Transverse colon (tissue), 4 donors: ENCODE results near the gene ANGPTL4. TPM values are rescaled to one million over a fixed set of nuclear protein-coding genes. Genes with fewer than 3 reads are reported as not detected.
"Not testable (repeated sequence)": the region's sequence is repeated elsewhere in the genome, so short reads cannot be mapped to it uniquely, and the experiment has no call there.

ENCODE experiments used
- DNase-seq: peaks from one replicate; pipeline ENCODE4 v3.0.0-alpha.2; 2019
- H3K27ac ChIP-seq, 4 donors: fragments of 200-600 bp; sonication (generic); 2 replicates each; pipeline ENCODE4 v1.5.1; 2016 to 2018; ENCODE audit warnings: inconsistent platforms in 4 of 4
- H3K27me3 ChIP-seq: fragments of 200-600 bp; sonication (generic); 2 replicates; pipeline ENCODE4 v1.5.1; 2017; ENCODE audit warnings: inconsistent platforms
- H3K36me3 ChIP-seq, 4 donors: fragments of 200-600 bp; sonication (generic); 2 replicates each; pipeline ENCODE4 v1.5.1; 2017 to 2019; ENCODE audit warnings: inconsistent platforms in 4 of 4
- H3K4me1 ChIP-seq, 4 donors: fragments of 200-600 bp; sonication (generic); 2 replicates each; pipeline ENCODE4 v1.5.1; 2017 to 2020; ENCODE audit warnings: inconsistent platforms in 4 of 4
- H3K4me3 ChIP-seq, 4 donors: fragments of 200-600 bp; sonication (generic); 1 replicate in 1 of 4; 2 replicates in 3 of 4; pipeline versions ENCODE4 v1.5.1 to v1.6.1; 2017 to 2019; ENCODE audit warnings: inconsistent platforms in 4 of 4
- H3K9me3 ChIP-seq, 2 donors: fragments of 200-600 bp; sonication (generic); 2 replicates each; pipeline ENCODE4 v1.5.1; 2017 to 2019; ENCODE audit warnings: inconsistent platforms in 2 of 2
- EP300 ChIP-seq: sonication (generic); formaldehyde crosslinking; IDR thresholded peaks from one replicate; pipeline ENCODE4 v1.6.1; 2017; ENCODE audit warnings: antibody characterized with exemption, low read depth
- POLR2A ChIP-seq: fragments of 450-650 bp; IDR thresholded peaks from one replicate; pipeline ENCODE4 v1.6.1; 2016; ENCODE audit warnings: antibody characterized with exemption, mild to moderate bottlenecking, moderate library complexity
- POLR2AphosphoS5 ChIP-seq, 3 donors: sonication (generic); formaldehyde crosslinking; IDR thresholded peaks; one replicate each; pipeline ENCODE4 v1.6.1; 2016; ENCODE audit warnings: antibody characterized with exemption in 3 of 3
- WGBS, 2 donors: methylation state at CpG; one replicate each; pipeline ENCODE4 v1.1.5; 2018; ENCODE audit warnings: low coverage in 1 of 2; 5-methylcytosine and 5-hydroxymethylcytosine counted together
- in situ Hi-C, 4 donors: fragments of 200-750 bp; cut with MboI; loops; one replicate each; pipeline versions ENCODE4 v1.15.0 to v1.15.1; 2017; ENCODE audit warnings: low sequenced_read_pairs in 3 of 4, low pct_ligation_motif_present in 1 of 4, low pct_unique_long_range_greater_than_20kb in 1 of 4
- intact Hi-C: fragments of 100-400 bp; cut with DNase I; formaldehyde crosslinking; loops from one replicate; pipeline ENCODE4 v1.15.1; 2023; ENCODE audit warnings: low total_unique reads
- total RNA-seq, 4 donors: library from RNA; depleted of rRNA; stranded (reverse); fragments of >200 nt; gene quantifications; one replicate each; pipeline ENCODE4 v1.1.0, GENCODE V29; 2016
- TF ChIP-seq, protein P1 (sequence below), 5 experiments: fragments of 200-600 bp in 3 of 5; fragments of 450-650 bp in 2 of 5; sonication (generic) in 3 of 5; IDR thresholded peaks; 1 replicate in 2 of 5; 2 replicates in 3 of 5; pipeline ENCODE4 v1.5.1; 2016 to 2017; ENCODE audit warnings: antibody characterized with exemption in 5 of 5, inconsistent platforms in 3 of 5, mild to moderate bottlenecking in 2 of 5, moderate library complexity in 1 of 5

The ANGPTL4 gene
- total RNA-seq, 4 donors from 2014 or later: 2.3 to 123 (median 10.3) TPM

DNA sequence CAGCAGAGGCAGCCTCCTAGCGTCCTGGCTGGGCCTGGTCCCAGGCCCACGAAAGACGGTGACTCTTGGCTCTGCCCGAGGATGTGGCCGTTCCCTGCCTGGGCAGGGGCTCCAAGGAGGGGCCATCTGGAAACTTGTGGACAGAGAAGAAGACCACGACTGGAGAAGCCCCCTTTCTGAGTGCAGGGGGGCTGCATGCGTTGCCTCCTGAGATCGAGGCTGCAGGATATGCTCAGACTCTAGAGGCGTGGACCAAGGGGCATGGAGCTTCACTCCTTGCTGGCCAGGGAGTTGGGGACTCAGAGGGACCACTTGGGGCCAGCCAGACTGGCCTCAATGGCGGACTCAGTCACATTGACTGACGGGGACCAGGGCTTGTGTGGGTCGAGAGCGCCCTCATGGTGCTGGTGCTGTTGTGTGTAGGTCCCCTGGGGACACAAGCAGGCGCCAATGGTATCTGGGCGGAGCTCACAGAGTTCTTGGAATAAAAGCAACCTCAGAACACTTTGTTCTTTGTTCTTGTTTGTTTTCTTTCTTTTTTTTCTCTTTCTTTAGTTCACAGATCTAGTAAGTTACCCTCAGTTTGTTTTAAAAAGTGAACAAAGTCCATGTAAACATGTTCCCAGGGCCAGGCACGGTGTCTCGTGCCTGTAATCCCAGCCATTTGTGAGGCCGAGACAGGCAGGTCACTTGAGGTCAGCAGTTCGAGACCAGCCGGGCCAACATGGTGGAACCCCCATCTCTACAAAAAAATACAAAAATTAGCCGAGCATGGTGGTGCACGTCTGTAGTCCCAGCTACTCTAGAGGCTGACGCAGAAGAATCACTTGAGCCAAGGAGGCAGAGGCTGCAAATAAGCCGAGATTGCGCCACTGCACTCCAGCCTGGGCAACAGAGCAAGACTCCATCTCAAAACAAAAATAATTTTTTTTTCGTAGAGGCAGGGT lies 10.2 kb downstream of the ANGPTL4 start:
- intact Hi-C loops: no loop called here
- DNase-seq: peak; percentile 56
- peak overlapping the region; percentile 28 to 42 (median 30) for H3K27ac ChIP-seq

DNA sequence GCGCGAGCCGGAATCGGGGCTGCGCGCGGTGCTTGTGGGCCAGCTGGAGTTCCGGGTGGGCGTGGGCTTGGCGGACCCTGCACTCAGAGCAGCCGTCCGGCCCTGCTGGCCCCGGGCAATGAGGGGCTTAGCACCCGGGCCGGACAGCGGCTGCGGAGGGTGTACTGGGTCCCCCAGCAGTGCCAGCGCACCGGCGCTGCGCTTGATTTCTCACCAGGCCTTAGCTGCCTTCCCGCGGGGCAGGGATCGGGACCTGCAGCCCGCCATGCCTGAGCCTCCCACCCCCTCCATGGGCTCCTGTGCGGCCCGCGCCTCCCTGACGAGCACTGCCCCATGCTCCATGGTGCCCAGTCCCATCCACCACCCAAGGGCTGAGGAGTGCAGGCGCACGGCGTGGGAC lies 11.8 kb downstream of the ANGPTL4 start:
- 96% methylated on average over 22 of the region's 32 CpGs; no CpG with 5 or more reads in 1 of the 2 donors for WGBS, 2 donors
- H3K27ac ChIP-seq, in situ Hi-C loops, DNase-seq, H3K27me3 ChIP-seq, H3K36me3 ChIP-seq, H3K4me3 ChIP-seq, H3K9me3 ChIP-seq, intact Hi-C loops: not testable (repeated sequence)
- H3K4me1 ChIP-seq: peaks cover 0 to 12% (median 4%) of the 10 kb centered on the region in 4 donors

More for the DNA sequence above, 10.2 kb downstream of the ANGPTL4 start:
- in situ Hi-C loops: no loop called here
- Histone ChIP-seq H3K9me3 (no peaks in the 10 kb centered on the region), H3K36me3 (no peaks in the 10 kb centered on the region), H3K4me3 (no peak overlapping the region), H3K4me1 (peaks cover 0 to 13% (median 4%) of the 10 kb centered on the region in 4 donors), H3K27me3 (no peaks in the 10 kb centered on the region)
- 39 to 74% methylated on average over 4 to 26 of the region's 26 CpGs for WGBS, 2 donors
- TF ChIP-seq, protein P1, sequence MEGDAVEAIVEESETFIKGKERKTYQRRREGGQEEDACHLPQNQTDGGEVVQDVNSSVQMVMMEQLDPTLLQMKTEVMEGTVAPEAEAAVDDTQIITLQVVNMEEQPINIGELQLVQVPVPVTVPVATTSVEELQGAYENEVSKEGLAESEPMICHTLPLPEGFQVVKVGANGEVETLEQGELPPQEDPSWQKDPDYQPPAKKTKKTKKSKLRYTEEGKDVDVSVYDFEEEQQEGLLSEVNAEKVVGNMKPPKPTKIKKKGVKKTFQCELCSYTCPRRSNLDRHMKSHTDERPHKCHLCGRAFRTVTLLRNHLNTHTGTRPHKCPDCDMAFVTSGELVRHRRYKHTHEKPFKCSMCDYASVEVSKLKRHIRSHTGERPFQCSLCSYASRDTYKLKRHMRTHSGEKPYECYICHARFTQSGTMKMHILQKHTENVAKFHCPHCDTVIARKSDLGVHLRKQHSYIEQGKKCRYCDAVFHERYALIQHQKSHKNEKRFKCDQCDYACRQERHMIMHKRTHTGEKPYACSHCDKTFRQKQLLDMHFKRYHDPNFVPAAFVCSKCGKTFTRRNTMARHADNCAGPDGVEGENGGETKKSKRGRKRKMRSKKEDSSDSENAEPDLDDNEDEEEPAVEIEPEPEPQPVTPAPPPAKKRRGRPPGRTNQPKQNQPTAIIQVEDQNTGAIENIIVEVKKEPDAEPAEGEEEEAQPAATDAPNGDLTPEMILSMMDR (IDR thresholded peaks at IDR 0.05): no peak
- peak in 1 of 3 donors; percentile 37 for TF ChIP-seq POLR2AphosphoS5 (IDR thresholded peaks at IDR 0.05)
- no peak for TF ChIP-seq POLR2A
- no peak for TF ChIP-seq EP300

DNA sequence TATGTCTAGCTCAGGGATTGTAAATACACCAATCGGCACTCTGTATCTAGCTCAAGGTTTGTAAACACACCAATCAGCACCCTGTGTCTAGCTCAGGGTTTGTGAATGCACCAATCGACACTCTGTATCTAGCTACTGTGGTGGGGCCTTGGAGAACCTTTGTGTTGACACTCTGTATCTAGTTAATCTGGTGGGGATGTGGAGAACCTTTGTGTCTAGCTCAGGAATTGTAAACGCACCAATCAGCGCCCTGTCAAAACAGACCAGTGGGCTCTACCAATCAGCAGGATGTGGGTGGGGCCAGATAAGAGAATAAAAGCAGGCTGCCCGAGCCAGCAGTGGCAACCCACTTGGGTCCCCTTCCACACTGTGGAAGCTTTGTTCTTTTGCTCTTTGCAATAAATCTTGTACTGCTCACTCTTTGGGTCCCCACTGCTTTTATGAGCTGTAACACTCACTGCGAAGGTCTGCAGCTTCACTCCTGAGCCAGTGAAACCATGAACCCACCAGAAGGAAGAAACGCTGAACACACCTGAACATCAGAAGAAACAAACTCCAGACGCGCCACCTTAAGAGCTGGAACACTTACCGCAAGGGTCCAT lies 12.5 kb downstream of the ANGPTL4 start:
- intact Hi-C loops, H3K27me3 ChIP-seq, H3K36me3 ChIP-seq, H3K4me1 ChIP-seq, in situ Hi-C loops, H3K4me3 ChIP-seq, H3K9me3 ChIP-seq, DNase-seq, H3K27ac ChIP-seq: not testable (repeated sequence)
- WGBS, 2 donors: 89 to 91% methylated on average over 4 to 10 of the region's 10 CpGs

DNA sequence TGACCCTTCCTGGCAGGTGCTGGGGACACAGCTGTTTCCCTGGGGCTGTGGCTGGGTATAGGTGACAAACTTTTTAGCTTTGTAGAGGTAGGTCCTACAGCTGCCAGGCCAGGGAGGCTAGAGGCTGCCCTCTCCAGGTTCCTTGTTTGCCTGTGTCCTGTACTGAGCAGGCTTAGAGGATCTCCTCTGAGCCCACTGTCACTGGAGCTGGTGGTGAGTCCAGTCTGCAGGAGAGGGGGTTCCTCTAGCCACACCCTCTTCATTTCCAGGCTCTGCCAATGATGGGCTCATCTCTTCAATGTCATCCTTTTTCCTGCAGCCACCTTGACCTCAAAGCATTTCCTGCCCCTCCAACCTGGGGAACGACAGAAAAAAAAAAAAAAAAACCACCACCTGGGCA lies 13.6 kb downstream of the ANGPTL4 start:
- Histone ChIP-seq H3K36me3 (no peaks in the 10 kb centered on the region), H3K4me1 (peaks cover 0 to 9% (median 4%) of the 10 kb centered on the region in 4 donors), H3K4me3 (no peak overlapping the region), H3K27ac (no peak overlapping the region), H3K9me3 (no peaks in the 10 kb centered on the region), H3K27me3 (no peaks in the 10 kb centered on the region)
- 63% methylated on average over 1 of the region's 1 CpG; no CpG with 5 or more reads in 1 of the 2 donors for WGBS, 2 donors
- in situ Hi-C loops (no loop called here), intact Hi-C loops (no loop called here)
- TF ChIP-seq POLR2A (no peak), POLR2AphosphoS5 (IDR thresholded peaks at IDR 0.05) (no peak), EP300 (no peak)
- TF ChIP-seq, protein P1 (IDR thresholded peaks at IDR 0.05): no peak
- no peak for DNase-seq

DNA sequence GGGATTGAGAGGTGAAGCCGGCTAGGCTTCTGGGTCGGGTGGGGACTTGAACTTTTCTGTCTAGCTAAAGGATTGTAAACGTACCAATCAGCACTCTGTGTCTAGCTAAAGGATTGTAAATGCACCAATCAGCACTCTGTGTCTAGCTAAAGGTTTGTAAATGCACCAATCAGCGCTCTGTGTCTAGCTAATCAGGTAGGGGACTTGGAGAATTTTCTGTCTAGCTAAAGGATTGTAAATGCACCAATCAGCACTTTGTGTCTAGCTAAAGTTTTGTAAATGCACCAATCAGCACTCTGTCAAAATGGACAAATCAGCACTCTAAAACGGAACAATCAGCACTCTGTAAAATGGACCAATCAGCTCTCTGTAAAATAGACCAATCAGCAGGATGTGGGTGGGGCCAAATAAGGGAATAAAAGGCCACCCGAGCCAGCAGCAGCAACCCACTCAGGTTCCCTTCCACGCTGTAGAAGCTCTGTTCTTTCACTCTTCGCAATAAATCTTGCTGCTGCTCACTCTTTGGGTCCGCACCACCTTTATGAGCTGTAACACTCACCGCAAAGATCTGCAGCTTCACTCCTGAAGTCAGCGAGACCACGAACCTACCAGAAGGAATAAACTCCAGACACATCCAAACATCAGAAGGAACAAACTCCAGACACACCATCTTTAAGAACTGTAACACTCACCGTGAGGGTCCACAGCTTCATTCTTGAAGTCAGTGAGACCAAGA lies 15.4 kb downstream of the ANGPTL4 start:
- H3K27me3 ChIP-seq, DNase-seq, H3K36me3 ChIP-seq, H3K27ac ChIP-seq, in situ Hi-C loops, intact Hi-C loops, H3K4me1 ChIP-seq, H3K9me3 ChIP-seq, H3K4me3 ChIP-seq: not testable (repeated sequence)
- WGBS, 2 donors: 86 to 93% methylated on average over 3 to 13 of the region's 13 CpGs

DNA sequence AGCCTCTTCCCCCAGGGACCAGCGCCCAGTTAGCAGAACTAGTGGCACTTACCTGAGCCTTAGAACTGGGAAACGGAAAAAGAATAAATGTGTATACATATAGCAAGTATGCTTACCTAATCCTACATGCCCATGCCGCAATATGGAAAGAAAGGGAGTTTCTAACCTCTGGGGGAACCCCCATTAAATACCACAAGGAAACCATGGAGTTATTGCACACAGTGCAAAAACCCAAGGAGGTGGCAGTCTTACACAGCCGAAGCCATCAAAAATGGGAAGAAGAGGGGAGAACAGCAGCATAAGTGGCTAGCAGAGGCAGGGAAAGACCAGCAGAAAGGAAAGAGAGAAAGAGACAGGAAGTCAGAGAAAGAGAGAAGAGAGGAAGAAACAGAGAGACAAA lies 20.6 kb downstream of the ANGPTL4 start:
- H3K4me1 ChIP-seq: not testable (repeated sequence)

DNA sequence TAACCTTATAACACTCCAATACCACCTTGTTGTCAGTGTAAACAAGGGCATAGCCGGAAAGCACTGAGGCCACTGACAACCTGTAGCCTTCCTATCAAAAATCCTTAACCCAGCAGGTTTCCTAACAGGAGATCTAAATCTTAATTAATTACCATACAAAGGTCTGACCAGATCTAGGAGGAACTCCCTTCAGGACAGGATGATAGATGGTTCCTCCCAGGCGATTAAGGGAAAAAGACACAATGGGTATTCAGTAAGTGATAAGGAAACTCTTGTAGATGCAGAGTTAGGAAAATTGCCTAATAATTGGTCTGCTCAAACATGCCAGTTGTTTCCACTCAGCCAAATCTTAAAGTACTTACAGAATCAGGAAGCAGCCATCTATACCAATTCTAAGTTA lies 21.1 kb downstream of the ANGPTL4 start:
- H3K27me3 ChIP-seq, H3K4me1 ChIP-seq, H3K27ac ChIP-seq, H3K4me3 ChIP-seq, DNase-seq, in situ Hi-C loops, intact Hi-C loops, H3K36me3 ChIP-seq, H3K9me3 ChIP-seq: not testable (repeated sequence)
- 78 to 83% methylated on average over 2 of the region's 2 CpGs for WGBS, 2 donors

More for the DNA sequence above, 20.6 kb downstream of the ANGPTL4 start:
- H3K27me3 ChIP-seq, H3K9me3 ChIP-seq, H3K4me3 ChIP-seq, H3K27ac ChIP-seq, in situ Hi-C loops, intact Hi-C loops, H3K36me3 ChIP-seq, DNase-seq: not testable (repeated sequence)
- WGBS, 2 donors: 76 to 87% methylated on average over 3 to 4 of the region's 4 CpGs

DNA sequence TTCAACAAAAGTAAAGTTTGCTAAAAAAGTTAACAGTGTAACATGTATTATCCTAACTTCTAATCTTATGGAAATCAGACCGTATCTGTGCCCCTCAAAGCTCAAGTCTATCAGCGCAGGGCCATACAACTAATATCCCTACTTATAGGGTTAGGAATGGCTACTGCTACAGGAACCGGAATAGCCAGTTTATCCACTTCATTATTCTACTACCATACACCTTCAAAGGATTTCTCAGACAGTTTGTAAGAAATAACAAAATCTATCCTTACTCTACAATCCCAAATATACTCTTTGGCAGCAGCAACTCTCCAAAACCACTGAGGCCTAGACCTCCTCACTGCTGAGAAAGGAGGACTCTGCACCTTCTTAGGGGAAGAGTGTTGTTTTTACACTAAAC lies 21.6 kb downstream of the ANGPTL4 start:
- not testable (repeated sequence) for H3K36me3 ChIP-seq

More for the DNA sequence above, 21.6 kb downstream of the ANGPTL4 start:
- H3K27ac ChIP-seq, H3K4me3 ChIP-seq, H3K27me3 ChIP-seq, intact Hi-C loops, in situ Hi-C loops, H3K9me3 ChIP-seq, H3K4me1 ChIP-seq, DNase-seq: not testable (repeated sequence)
- WGBS, 2 donors: 29 to 75% methylated on average over 3 of the region's 3 CpGs
